ENCODE measurements around the gene ERP27.

DNA sequence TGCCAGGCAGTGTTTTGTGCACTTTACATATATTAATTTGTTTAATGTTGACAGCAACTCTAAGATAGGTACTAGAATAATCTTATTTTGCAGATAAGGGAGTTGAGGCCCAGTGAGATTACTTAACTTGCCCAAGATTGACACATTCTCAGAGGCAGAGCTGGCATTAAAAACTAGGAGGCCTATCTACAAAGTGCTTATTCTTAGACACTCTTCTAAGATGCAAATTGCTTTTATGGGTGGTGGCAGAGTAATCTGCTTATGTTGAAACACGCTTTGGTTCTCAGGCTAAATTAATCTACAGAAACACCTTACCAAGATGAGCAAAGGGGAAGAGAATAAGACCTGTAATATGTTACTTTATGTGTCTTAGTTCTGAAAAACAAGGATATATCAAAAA is 59.8 kb downstream of the ERP27 start:
- TF ChIP-seq, protein P1, sequence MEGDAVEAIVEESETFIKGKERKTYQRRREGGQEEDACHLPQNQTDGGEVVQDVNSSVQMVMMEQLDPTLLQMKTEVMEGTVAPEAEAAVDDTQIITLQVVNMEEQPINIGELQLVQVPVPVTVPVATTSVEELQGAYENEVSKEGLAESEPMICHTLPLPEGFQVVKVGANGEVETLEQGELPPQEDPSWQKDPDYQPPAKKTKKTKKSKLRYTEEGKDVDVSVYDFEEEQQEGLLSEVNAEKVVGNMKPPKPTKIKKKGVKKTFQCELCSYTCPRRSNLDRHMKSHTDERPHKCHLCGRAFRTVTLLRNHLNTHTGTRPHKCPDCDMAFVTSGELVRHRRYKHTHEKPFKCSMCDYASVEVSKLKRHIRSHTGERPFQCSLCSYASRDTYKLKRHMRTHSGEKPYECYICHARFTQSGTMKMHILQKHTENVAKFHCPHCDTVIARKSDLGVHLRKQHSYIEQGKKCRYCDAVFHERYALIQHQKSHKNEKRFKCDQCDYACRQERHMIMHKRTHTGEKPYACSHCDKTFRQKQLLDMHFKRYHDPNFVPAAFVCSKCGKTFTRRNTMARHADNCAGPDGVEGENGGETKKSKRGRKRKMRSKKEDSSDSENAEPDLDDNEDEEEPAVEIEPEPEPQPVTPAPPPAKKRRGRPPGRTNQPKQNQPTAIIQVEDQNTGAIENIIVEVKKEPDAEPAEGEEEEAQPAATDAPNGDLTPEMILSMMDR (IDR thresholded peaks at IDR 0.05), result no peak
- TF ChIP-seq POLR2AphosphoS5 (IDR thresholded peaks at IDR 0.05) (no peak), POLR2A (IDR thresholded peaks at IDR 0.05; ENCODE audit: low read depth) (no peak), EP300 (IDR thresholded peaks at IDR 0.05) (no peak)
